ENCODE data around the gene UNC13B.

- TF ChIP-seq POLR2AphosphoS5 (IDR thresholded peaks at IDR 0.05; ENCODE audit: insufficient read depth, low read depth, low read length) = no peak
- TF ChIP-seq, protein P1, sequence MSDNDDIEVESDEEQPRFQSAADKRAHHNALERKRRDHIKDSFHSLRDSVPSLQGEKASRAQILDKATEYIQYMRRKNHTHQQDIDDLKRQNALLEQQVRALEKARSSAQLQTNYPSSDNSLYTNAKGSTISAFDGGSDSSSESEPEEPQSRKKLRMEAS (IDR thresholded peaks at IDR 0.05; ENCODE audit: insufficient read depth, insufficient read length) = no peak
- TF ChIP-seq, protein P2, sequence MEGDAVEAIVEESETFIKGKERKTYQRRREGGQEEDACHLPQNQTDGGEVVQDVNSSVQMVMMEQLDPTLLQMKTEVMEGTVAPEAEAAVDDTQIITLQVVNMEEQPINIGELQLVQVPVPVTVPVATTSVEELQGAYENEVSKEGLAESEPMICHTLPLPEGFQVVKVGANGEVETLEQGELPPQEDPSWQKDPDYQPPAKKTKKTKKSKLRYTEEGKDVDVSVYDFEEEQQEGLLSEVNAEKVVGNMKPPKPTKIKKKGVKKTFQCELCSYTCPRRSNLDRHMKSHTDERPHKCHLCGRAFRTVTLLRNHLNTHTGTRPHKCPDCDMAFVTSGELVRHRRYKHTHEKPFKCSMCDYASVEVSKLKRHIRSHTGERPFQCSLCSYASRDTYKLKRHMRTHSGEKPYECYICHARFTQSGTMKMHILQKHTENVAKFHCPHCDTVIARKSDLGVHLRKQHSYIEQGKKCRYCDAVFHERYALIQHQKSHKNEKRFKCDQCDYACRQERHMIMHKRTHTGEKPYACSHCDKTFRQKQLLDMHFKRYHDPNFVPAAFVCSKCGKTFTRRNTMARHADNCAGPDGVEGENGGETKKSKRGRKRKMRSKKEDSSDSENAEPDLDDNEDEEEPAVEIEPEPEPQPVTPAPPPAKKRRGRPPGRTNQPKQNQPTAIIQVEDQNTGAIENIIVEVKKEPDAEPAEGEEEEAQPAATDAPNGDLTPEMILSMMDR (IDR thresholded peaks at IDR 0.05; ENCODE audit: extremely low read depth in 1 of 2, insufficient read depth in 1 of 2, low read depth in 1 of 2, low read length in 2 of 2) = no peak
Observed at GRCh38 chr9:35432076-35432475, 270.3 kb downstream of the UNC13B start.

Data from endothelial cell of umbilical vein (primary cell).